Spinal cord (tissue), 10 donors: Measurements from ENCODE around the gene AAK1. TPM values are rescaled to one million over a fixed set of nuclear protein-coding genes. Genes with fewer than 3 reads are reported as not detected.

Source experiments
- DNase-seq, 6 donors: peaks; one replicate each; pipeline versions ENCODE4 v3.0.0 to v3.0.0-alpha.2; 2013 to 2015; ENCODE audit warnings: low spot score in 6 of 6, low read depth in 4 of 6
- H3K27ac ChIP-seq: one replicate; pipeline ENCODE4 v1.5.1; 2013; ENCODE audit warnings: low read depth, low read length, control low read depth
- H3K27me3 ChIP-seq: one replicate; pipeline ENCODE4 v1.6.1; 2013; ENCODE audit warnings: low read length; ENCODE audit not compliant: control insufficient read depth, insufficient read depth
- H3K36me3 ChIP-seq: one replicate; pipeline ENCODE4 v1.6.1; 2013; ENCODE audit warnings: low read length; ENCODE audit not compliant: control insufficient read depth, insufficient read depth
- H3K4me1 ChIP-seq: one replicate; pipeline ENCODE4 v1.6.1; 2013; ENCODE audit warnings: low read length; ENCODE audit not compliant: control insufficient read depth, insufficient read depth
- H3K4me3 ChIP-seq: one replicate; pipeline ENCODE4 v1.5.1; 2013; ENCODE audit warnings: low read depth, low read length, control low read depth
- H3K9me3 ChIP-seq: one replicate; pipeline ENCODE4 v1.6.1; 2013; ENCODE audit warnings: low read length; ENCODE audit not compliant: control insufficient read depth, insufficient read depth
- WGBS: methylation state at CpG from one replicate; pipeline ENCODE4 v1.1.5; 2013; ENCODE audit warnings: missing lambda C conversion rate; ENCODE audit not compliant: insufficient coverage; 5-methylcytosine and 5-hydroxymethylcytosine counted together
- polyA plus RNA-seq, 2 donors: library from polyadenylated mRNA; unstranded; fragments of 120-200 nt; gene quantifications; one replicate each; pipeline ENCODE4 v1.2.1, GENCODE V29; 2013; ENCODE audit not compliant: insufficient read length in 2 of 2
- total RNA-seq, 2 donors: library from RNA; depleted of rRNA in 1 of 2; stranded (reverse); fragments of 120-200 nt in 1 of 2; fragments of >200 nt in 1 of 2; gene quantifications; one replicate each; pipeline versions ENCODE4 v1.2.3 to v1.2.4, GENCODE V29; 2013 to 2014
- donor health status: healthy.

Gene AAK1
- total and polyA plus RNA-seq, 4 donors, result 38.0 to 55.4 (median 45.0) TPM

DNA sequence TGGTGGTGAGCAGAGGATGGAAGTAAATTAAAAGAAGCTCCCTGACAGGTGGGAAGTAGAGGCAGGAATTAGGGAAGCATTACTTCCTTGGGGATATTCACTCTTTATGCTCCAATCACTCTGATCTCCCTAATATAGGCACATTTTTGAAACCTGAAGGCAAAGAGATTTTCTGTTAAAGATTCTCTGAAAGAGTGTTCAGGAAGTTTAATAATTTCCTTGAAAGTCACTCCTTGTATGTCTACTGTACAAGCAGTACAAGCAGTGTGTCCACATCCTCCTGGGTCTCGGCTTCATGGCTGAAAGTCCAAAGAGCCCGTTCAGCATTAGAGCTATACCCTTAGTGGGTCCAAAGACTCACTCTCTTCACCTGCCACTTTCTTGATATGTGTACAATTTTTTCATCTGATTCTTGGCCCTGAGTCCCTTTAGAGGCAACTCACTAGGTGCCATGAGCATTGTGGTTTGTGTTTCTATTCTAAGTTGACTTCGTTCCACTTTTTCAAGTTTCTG lies 60.2 kb downstream of the AAK1 start:
- Histone ChIP-seq H3K4me1 (peaks cover 3% of the 10 kb centered on the region), H3K27me3 (no peaks in the 10 kb centered on the region), H3K4me3 (no peak overlapping the region), H3K36me3 (no peaks in the 10 kb centered on the region), H3K27ac (no peak overlapping the region), H3K9me3 (no peaks in the 10 kb centered on the region)
- DNase-seq, result no peak
- WGBS, result 100% methylated on average over 1 of the region's 3 CpGs

DNA sequence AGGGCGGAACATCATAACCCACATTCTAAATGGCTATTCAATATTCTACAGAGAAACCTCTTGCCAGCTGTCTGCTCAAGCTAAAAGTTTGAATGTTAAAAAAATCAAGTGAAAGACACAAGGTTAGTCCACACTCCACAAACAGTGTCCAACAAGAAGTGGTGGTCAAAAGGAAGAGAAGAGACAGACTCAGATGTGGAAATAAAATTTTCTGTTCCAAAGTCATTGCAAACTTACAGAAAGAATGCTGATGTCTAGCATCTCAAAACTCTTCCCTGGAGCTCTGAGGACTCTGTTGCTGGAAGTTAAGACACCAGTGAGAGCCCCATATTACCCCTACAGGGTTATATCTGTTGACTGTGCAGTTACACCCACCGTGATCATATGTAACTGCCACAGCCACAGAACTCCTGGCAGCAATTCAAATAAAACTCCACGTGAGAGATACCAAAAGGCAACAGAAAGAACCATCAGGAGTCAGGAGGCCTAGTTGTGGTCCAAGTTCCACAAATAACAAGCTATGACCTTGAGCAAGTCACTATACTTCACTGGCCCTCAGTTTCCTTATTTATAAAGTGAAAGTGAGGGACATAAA lies 60.9 kb downstream of the AAK1 start:
- peak in 1 of 6 donors; percentile 14 for DNase-seq
- Histone ChIP-seq H3K27me3 (no peaks in the 10 kb centered on the region), H3K9me3 (no peaks in the 10 kb centered on the region), H3K36me3 (no peaks in the 10 kb centered on the region), H3K4me1 (peaks cover 3% of the 10 kb centered on the region), H3K27ac (no peak overlapping the region), H3K4me3 (no peak overlapping the region)
- WGBS, result 36% methylated on average over 2 of the region's 3 CpGs

DNA sequence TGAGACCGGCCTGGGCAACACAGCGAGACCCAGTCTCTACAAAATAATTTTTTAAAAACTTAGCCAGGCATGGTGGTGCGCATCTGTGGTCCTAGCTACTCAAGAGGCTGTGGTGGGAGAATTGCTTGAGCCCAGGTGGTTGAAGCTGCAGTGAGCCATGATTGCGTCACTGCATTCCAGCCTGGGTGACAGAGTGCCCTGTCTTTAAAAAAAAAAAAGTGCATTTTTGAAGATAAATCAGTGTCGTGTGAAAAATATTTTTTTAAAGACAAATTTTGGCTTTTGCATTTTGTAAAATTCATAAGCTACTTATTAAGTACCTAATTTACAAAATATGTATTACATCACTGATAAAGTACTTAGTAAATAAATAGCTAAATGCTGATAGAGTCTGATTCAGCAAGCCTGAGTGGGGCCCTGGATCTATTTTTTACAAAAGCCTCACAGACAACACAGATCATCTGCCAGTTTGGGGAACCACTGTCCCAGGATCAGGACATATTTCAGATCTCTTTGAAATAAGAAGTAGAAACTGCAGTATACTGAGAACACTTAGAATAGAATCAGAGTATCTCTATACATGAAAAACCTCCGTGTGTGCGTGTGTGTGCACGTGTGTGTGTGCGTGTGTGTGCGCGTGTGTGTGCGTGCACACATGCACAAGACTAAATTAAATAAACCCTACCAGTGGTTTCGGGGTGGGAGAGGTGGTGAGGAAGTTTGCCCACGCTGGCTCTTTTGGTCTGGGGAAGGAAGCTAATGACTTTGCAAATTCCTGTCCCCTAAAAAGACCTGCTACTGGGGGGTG lies 61.6 kb downstream of the AAK1 start:
- Histone ChIP-seq H3K27ac (no peak overlapping the region), H3K4me1 (peaks cover 1% of the 10 kb centered on the region), H3K4me3 (no peak overlapping the region), H3K9me3 (no peaks in the 10 kb centered on the region), H3K36me3 (no peaks in the 10 kb centered on the region), H3K27me3 (no peaks in the 10 kb centered on the region)
- 74% methylated on average over 3 of the region's 14 CpGs for WGBS
- DNase-seq, result no peak

DNA sequence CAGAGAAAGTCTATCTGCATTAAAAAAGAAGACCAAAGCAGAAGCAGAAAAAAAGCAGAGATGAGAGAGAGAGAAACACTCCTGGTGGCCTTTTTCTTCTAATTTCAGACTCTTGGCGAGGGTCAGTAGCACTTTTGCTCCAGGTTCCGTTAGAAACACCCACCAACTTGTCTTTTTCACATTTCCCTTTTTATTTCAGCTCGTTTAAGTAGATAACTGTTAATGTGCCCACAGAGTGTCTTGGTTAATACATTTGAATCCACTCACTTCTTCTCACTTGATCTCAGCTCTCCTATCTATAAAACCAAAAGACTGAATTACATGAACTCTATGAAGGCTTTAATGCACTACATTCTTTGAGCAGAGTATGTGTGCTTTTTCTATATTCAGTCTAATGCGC lies 63.1 kb downstream of the AAK1 start:
- no peaks in the 10 kb centered on the region for H3K9me3 ChIP-seq
- H3K4me3 ChIP-seq, result no peak overlapping the region
- no peaks in the 10 kb centered on the region for H3K4me1 ChIP-seq
- no peaks in the 10 kb centered on the region for H3K36me3 ChIP-seq
- no peak overlapping the region for H3K27ac ChIP-seq
- no peaks in the 10 kb centered on the region for H3K27me3 ChIP-seq
- no peak for DNase-seq
- WGBS, result no CpG with 5 or more reads among the region's 4 CpGs

DNA sequence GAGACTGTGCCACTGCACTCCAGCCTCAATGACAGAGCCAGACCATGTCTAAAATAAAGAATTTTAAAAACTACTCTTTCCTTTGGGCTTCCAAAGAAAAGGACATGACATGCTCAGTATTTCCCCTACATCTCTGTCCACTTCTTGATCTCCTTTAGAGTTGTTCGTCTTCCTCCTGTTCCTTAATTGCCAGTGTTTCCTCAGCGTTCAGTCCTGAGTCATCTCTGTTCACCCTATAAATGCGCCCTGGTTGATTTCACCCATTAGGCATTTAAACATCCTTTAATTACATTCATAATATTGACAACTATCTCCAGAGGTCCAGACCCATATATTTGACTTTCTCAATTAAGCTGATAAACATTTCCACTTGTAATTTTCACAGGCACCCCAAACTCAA lies 64.0 kb downstream of the AAK1 start:
- Histone ChIP-seq H3K4me3 (no peak overlapping the region), H3K27me3 (no peaks in the 10 kb centered on the region), H3K27ac (no peak overlapping the region), H3K4me1 (no peaks in the 10 kb centered on the region), H3K9me3 (no peaks in the 10 kb centered on the region), H3K36me3 (no peaks in the 10 kb centered on the region)
- 82% methylated on average over 3 of the region's 3 CpGs for WGBS
- no peak for DNase-seq

DNA sequence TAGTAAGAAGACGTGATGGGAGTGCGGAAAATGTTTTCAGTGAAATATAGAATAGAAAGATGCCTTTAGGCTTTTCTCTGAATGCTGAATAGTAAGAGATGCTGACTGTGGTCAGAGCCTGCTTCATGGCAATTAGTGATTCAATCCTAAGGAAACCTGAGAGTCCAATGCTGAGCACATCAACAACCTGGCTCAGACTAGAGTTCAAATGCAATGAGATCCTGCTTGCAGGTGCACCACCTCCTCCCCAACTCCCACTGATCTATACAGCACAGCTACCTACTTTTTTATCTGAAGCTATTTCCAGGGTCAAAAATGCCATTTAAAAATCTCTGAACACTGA lies 65.4 kb downstream of the AAK1 start:
- H3K27ac ChIP-seq, result no peak overlapping the region
- no peaks in the 10 kb centered on the region for H3K27me3 ChIP-seq
- H3K36me3 ChIP-seq, result no peaks in the 10 kb centered on the region
- no peaks in the 10 kb centered on the region for H3K4me1 ChIP-seq
- WGBS, result 72% methylated on average over 2 of the region's 2 CpGs
- H3K9me3 ChIP-seq, result no peaks in the 10 kb centered on the region
- H3K4me3 ChIP-seq, result no peak overlapping the region
- no peak for DNase-seq

DNA sequence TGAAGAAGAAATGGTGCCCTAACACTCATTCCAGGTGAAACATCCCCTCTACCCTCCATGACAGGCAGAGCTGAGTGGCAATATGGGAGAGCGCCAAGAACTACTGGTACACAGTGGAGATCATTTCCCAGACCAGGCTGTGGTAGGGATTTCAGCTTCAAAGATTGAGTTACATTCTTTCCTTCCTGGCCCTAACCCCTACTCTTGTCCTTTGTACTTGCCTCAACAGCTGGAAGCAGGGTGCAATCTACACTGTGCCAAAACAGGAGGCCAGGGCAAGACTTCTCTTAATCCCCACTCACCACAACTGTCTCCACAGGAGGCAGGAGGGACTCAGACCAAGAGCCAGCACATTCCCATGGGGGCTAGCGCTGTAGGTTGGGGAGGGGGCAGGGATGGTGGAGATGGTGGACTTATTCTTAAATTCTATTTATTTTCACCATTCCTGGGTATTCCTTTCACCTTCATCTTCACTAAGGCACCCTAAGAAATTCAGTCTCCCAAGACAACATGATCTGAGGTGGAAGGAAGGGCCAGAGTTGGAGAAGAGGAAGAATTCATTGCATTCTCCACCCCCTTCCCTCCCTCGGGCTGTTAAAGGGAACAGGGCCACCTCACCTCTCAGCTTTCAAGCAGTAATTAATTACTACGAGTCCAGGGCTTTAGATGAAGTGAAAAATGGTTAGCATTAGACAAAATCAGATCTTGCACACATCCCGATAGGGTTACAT lies 65.9 kb downstream of the AAK1 start:
- no peak overlapping the region for H3K27ac ChIP-seq

DNA sequence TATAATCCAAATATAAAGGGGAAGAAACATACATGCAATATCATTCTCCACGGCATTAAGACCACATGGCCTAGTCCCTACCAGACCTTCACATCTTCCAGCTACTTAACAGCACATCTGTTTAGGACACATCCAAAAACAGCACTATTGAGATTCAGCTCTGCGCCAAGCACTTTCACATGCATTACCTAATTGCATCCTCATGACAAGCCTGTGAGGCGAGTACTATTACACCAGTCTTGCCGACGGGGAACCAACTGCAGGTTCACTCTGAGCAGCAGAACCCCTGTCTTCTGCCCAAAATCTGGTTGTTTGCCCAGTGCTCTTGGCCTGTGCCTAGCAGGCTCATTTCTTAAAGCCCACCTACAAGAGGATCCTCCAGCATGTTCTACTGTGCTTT lies 66.7 kb downstream of the AAK1 start:
- H3K27ac ChIP-seq, result no peak overlapping the region
- H3K4me1 ChIP-seq, result no peaks in the 10 kb centered on the region
- no peaks in the 10 kb centered on the region for H3K27me3 ChIP-seq
- no peak overlapping the region for H3K4me3 ChIP-seq
- no peaks in the 10 kb centered on the region for H3K9me3 ChIP-seq
- 71% methylated on average over 5 of the region's 5 CpGs for WGBS
- DNase-seq, result peak in 2 of 6 donors; percentile 15 to 22
- H3K36me3 ChIP-seq, result no peaks in the 10 kb centered on the region

More for the DNA sequence above, 65.9 kb downstream of the AAK1 start:
- Histone ChIP-seq H3K4me3 (no peak overlapping the region), H3K9me3 (no peaks in the 10 kb centered on the region), H3K27me3 (no peaks in the 10 kb centered on the region), H3K4me1 (no peaks in the 10 kb centered on the region), H3K36me3 (no peaks in the 10 kb centered on the region)
- peak in 1 of 6 donors; percentile 10 for DNase-seq
- WGBS, result 80% methylated on average over 1 of the region's 5 CpGs

DNA sequence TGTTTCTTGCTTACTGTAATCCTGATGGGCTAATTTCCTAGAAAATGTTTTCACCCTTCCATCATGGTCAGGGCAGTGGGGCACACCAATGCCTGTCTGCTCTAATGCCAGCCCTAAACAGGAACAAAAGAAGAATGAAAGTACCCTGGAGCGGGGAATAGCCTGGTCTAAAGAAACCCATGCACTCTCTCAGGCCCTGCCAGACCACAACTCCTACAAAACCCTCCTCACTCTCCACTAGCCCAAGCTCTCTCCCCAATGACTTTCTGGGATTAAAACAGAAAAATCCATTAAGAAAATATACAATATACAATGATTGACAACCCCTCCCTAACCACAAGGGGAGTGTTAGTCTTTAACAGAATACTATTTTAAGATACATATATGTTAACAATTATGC lies 67.6 kb downstream of the AAK1 start:
- no peaks in the 10 kb centered on the region for H3K9me3 ChIP-seq
- no peaks in the 10 kb centered on the region for H3K36me3 ChIP-seq
- H3K27me3 ChIP-seq, result no peaks in the 10 kb centered on the region
- 40% methylated on average over 1 of the region's 1 CpG for WGBS
- no peak overlapping the region for H3K4me3 ChIP-seq
- H3K27ac ChIP-seq, result no peak overlapping the region
- DNase-seq, result no peak
- no peaks in the 10 kb centered on the region for H3K4me1 ChIP-seq
